CD4-positive, alpha-beta T cell treated with Interleukin-6 for 4 hours (primary cell): ENCODE measurements around the gene RAI1.

Experiments
- DNase-seq: peaks from one replicate; pipeline ENCODE4 v3.0.0-alpha.2; 2020; ENCODE audit warnings: mixed read lengths

The RAI1 gene

DNA sequence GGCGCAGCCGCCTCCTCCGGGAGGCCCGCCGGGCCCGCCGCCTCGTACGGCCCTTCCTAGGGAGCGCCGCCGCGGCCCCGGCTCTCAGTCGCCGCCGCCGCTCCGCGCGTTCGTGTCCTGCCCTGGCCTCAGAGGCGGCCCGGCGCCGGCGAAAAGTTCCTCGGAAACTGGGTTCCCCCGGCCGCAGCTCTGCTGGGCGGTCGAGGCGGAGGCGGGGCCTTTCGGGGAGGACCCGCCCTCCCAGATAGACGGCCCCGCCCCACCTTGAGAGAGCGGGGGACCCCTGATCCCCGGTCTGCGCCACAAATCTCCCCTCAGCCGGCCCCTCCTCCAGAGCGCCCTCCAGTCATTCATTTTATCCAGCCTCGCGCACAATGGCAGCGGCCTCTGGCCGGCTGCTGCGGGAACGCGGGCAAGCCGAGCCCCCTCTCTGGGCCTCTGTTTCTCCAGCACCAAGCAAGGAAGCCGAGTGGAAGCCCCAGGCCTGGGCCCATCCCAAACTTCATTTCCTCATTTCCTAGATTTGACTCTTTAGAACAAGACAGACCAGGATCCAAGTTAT, 155.6 kb downstream of the RAI1 start, which contains the start of gene SREBF1:
SREBF1 (minus strand) TSS at position 169 of the 562 bp plus-strand sequence. CDS start 169 bp downstream, outside the sequence.
- DNase-seq = peak; percentile 69

GRCh38 chr17:17837380-17837821, 156.1 kb downstream of the RAI1 start:
- DNase-seq = no peak

DNA sequence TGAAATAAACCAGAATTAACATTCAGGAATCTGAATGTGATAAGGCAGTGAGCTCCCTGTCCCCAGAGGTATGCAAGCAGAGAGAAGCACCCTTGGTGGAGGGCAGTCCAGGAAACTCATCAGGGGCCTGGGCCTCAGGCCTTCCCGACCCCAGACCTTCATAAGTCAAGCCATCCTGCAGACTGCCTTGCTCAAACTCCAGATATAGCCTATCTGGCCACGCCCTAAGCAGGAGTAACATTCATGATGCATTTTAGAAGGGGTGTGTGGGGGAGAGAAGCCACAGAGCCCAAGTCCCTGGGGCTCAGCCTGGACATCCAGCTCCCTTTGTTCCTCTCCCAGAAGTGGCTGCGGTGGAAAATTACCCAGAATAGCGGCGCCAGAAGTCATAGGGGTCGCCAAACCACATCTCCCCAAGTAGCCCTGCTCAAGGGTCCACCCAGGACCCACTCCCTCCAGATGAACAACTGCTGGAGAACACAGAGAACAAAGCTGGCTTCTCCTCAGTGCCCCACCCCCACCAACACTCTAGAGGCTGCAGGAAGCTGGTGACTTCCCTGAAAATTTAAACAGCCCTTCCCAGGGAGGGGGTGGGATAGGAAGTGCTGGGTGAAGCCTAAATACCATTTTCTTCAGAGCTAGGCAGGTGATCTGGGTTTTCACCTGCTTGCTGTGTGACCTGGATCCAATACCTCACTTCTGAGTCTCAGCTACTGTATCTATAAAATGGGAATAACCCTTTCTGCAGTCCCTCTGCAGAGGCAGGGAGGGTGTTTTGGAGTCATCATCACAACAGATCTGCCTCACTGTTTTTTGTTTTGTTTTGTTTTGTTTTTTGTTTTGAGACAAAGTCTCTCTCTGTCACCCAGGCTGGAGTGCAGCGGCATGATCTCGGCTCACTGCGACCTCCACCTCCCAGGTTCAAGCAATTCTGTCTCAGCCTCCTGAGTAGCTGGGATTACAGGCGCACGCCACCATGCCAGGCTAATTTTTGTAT, 157.0 kb downstream of the RAI1 start:
- DNase-seq = no peak

DNA sequence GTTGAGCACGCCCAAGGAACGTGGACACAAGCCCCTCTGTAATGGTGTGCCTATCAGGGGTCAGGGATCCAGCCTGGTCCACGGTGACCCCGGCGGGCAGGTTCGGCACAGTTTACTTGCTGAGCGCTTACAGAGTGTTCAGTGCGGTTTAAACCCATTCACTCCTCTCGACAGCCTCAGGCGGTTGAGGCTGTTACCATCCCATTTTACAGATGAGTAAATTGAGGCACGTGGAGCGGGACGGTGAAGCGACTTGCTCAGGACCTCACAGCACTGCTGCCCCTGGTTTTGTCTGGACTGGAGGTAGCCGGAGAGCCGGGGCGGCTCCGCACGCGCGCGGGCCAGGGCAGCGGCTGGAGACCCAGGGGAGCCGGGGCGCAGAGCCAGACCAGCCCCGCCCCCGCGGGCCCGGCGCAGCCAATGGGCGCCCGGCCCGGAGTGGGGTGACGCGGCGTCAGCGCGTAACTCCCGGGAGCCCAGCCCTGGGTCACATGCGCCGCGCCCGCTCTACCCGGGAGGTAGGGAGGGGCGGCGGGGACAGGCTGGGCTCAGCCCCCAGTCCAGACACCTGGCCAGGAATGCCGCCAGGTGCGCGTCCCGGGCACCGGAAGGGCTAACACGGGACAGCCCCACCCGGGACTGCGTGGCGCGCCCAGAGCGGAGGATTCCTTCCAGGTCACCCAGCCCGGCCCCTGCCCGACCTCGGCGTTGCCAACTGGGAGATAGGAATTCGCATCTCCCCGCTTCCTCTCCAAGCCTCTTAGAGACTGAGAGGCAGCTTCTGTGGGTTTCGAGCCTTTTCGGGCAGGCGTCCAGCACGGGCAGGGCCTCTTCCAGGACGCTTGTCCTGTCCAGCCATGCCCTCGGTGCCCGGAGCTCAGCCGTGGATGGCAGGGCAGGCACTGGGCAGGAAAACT, 158.8 kb downstream of the RAI1 start:
- peak; percentile 87 for DNase-seq

DNA sequence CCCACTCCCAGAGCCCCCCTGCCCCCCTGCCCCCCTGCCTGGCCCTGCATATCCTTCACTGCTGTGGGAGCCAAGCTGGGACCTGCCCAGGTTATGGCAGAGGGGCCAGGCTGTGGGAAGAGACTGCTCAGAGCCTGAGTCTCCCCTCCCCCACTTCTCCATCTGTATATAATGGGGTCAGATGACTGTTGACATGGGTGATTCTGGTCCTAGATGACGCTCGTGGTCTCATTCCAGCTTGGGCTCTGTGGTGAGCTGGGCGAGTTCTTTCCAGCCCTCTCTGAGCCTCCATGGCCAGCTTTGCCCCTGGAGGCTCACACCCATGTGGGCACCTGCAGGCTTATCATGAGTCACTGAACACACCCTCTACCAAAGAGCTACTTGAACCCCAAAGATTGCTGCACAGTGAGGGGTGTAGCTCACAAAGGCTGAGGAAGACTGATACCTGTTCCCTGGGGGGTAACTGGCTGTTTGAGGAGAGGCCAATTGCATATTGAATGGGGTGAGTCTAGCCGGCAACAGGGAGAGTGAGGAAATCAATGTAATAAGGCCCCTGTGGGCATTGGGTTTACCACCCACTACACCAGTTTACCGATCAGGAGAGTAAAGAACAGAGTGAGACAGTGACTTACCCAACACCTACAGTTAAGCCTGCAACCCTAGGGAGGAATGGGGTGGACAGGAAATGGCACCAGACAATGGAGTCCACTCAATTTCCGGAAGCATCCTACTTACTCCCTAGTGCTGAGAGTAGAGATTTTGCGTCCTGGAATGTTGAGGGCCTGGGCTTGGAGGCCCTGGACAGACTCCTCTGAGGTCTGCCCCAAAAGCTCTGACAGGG, 159.7 kb downstream of the RAI1 start:
- DNase-seq = no peak

DNA sequence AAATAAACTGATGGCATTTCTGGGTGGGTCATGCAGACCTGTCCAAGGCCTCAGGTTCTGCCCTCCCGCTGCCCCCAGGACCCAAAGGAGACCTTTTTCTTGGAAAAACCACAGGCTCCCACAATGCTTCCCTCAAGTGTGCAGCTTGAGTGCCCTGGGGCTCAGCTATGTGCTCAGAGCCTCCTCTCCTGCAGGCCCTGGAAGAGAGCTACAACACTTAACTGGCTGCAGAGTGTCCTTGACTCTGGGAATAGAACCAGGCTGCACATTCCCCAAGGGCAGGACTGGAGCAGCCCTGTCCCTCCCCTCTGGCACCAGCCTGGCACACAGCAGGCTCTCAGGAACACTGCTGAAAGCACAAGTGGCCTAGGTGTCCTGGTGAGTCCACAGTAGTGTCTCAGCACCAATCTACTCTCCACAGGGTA, 160.4 kb downstream of the RAI1 start:
- DNase-seq = no peak

DNA sequence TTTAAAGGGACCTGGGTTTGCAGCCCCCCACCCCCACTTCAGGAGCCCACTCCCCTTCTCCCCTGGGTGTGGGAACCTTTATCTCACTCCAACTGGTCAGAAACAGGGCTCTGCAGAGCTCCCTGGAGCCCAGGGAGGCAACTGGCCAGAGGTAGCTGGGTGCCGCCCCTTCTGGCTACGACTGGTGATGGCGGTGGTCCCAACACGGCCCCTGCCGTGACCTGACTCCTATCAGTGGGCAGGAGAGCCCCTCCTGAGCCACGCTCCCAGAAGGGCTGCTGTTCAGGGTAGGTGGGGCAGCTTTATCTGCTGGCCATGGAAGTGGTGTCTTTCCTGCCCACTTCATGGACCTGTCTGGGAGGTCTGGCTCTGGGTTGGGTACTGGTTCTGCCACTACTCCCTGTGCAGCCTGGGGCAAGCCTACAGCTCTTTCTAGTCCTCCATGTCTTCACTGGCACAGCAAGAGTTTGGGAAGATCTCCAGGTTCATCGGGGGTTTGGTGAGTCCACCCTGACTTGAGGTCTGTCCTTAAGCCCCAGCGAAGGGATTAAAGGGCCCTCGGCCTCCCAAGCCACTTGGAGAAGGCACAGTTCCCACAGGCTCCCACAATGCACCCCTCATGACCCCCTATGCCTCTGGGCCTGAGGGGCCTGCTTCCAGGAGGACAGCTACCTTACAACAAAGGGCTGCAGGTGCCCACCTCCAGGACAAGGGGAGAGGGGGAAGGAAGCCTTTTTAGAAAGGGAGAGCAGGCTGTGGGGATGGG, 161.0 kb downstream of the RAI1 start:
- no peak for DNase-seq

GRCh38 chr17:17843096-17843495, 161.8 kb downstream of the RAI1 start:
- DNase-seq = no peak

DNA sequence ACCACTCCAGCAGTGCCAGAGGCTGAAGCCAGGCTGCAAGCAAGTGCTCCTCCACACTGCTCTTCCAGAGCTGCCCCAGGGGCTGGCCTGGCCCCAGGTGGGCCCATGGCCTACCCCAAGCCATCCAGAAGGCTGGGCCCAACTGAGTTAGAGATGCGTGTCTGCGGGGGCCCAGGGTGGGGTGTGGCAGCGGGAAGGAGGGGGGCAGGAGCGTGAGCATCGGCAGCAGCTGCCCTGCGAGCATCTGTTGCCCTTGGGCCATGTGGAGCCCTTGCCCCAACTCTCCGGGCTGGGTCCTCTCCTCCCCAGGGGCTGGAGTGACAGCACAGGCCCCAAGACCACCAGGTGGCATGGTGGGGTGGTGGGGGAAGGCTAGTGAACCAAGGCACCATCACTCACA, 162.8 kb downstream of the RAI1 start:
- no peak for DNase-seq

DNA sequence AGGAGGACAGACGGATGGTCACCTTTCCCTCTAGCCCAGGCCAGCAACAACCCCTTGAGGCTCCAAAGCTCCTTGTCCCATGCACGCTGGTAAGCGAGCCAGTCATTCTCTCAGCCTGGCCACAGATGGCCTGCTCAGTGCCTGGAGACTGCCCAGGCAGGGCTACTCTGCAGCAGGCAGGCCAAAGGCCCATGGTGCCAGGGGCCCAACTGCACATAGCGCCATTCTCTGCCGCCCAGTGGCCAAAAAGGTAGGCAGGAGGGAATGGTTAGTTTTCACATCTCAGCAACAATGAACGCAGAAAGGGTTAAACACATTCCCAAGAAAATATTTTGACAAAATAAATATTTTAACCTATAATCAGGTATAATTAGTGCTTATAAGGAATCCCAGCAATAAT, 163.2 kb downstream of the RAI1 start:
- no peak for DNase-seq

DNA sequence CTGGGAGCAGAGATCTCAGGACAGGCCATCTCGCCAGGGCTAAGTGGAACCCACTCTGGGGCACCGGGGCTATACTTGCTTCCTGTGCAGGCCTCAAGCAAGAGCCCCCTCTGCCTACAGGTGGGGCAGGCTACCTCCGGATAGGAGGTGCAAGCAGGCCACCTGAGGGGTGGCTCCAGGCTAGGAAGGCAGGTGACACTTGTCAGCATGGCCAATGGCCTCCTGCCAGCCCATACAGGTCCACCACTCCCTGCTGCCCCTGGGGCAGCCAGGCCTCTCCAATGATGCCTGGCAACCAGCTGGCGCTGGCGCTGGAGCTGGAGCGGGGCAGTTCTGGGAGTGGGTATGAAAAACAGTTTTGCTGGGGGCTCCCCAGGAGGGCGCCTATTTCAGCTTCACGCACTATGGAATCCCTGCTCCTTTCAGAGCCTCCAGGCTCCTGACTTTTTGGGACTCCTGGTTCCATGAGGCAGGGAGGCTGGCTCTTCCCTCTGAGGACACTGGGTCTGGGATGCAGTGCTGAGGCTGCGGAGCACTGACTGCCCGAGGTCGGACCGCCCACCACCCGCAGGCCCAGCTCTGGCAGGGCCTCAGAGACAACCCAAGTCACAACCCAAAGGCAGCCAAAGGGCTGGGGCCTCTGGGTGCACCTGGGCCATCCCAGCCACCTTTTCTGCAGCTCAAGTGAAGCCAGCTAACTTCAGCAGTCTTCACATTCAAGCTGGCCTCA, 164.0 kb downstream of the RAI1 start:
- no peak for DNase-seq

DNA sequence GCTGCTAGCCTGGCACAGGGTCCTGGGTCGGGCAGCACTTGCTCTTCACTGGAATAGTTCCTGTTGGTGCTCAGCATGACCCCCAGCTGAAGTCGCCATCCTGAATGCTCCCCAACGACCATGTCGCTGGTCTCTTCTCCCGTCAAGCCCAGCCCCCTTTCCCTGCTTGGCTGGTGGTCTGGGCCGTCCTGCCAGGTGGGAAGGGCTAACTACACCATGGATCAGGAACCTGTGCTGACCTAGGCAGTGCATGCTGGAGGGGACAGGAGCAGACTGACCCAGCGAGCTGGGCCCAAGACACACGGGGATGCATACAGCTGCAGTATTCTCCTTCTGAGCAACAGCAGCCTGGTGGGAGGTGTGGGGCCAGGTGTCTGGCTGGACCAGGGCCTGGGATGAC, 164.7 kb downstream of the RAI1 start:
- no peak for DNase-seq

- no peak for DNase-seq
Measured at GRCh38 chr17:17846645-17847044, 165.4 kb downstream of the RAI1 start.

- no peak for DNase-seq
Measured at GRCh38 chr17:17847118-17847689, 165.9 kb downstream of the RAI1 start.

DNA sequence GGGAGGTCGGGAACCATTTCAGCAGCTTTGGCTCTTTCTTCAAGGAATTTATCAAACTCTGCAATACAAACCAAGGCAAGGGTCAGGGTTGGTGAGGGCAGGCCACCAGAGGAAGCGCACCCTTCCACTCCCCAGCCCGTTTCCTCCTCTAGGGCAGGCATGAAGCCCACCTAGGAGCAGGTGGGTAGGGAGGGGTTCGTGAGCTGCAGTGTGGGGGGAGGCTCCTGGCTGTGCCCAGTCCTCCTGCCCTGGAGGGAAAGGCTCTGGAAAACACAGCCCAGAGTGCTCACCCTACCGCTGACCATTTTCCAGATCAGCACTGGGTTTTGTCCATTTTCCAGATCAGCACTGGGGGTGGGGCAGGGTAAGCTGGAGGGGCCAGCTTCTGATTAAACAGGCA, 166.5 kb downstream of the RAI1 start:
- no peak for DNase-seq

DNA sequence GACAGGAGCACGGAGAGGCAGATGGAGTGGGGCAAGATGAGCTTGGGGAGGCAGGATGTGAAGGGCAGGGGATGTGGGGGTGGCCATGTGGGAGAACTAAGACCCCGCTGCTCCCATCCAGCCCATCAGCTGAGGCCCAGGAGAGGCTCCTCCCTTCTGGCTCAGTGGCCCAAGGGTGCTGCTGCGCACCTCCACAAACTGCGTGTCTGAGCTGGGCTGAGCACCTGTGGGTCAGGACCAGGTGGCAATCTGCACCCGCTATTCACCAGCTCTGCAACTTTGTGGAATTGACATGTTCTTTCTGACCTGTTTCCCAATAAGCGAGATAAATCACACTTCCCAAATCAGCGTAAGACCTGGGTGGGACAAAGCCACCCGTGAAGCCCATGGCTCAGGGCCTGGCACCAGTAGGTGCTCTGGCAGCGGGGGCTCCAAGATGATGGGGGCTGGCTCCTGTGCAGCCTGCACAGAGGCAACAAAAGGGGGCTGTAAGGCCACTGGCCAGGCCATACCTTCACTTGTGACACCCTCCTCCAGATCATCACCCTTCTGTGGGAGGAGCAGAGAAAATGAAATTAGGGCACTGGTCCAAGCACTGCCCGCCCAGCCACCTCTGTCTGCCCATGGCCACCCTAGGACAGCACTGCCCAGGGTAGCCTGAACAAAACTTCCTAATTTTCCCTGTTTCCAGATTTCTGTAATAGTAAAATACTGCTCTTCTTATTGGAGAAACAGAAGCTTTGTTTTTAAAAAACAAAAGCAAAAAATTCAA, 167.2 kb downstream of the RAI1 start:
- no peak for DNase-seq

DNA sequence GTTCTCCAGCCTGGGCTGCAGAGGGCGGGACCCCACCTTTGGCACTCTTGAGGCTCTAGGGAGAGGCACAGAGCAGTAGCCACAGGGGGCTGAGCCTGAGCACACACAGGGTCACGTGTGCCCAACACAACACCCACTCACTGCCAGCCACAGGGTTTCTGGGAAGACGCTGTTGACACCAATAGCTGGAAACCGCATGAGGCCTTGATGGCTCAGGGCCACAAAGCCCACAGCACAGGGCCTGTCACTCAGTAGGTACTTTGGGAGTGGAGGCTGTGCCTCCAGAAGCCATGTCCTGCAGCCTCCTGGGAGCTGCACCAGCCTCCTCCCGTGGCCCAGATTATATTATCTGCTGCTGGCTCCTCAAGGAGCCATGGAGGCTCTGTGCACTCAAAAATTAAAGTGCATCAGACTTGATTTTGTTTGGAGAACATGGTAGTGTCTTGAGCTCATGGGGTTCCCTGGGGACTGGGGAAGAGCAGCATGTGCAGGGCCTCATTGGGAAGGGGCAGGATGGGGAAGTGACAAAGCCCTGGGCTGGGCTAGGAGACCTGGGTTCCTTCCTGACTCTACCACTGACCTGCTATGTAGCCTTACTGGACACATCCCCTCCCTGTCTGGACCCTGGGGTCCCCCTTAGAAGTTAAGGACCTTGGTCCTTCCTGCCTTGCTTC, 168.0 kb downstream of the RAI1 start:
- DNase-seq = peak; percentile 90

DNA sequence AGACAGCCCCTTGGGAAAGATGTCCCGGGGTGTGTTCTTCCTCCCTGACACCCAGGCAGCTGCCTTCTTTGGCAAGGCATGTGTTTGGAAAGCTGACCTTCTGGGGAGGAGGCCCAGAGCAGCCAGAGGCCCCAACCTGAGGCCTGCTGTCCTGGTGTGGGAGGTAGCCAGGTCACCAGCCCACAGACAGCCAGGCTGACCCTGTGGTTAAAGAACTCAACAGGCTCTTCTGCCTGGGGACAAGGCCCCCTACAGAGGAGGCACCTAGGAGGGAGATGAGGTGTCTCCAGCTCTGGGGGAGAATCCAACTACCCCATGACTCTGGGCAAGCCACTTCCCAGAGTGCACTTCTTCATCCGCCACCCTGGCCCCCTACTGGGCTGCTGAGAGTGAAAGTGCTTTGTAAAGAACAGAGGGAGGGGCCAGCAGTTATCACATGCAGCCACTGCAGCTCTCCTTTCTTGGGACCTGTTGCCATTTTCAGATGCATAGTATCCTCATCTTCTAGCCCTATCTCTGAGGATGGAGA, 168.7 kb downstream of the RAI1 start:
- DNase-seq = peak; percentile 80
